UCSD-AML1 (cell line): ENCODE data around the gene CDT1.
"Not testable (repeated sequence)": the region's sequence is repeated elsewhere in the genome, so short reads cannot be mapped to it uniquely, and the experiment has no call there.

Source experiments
- DNase-seq: peaks from one replicate; lab custom pipeline; 2025; ENCODE audit not compliant: unreplicated experiment; lab: John Stamatoyannopoulos, UW

The CDT1 gene

DNA sequence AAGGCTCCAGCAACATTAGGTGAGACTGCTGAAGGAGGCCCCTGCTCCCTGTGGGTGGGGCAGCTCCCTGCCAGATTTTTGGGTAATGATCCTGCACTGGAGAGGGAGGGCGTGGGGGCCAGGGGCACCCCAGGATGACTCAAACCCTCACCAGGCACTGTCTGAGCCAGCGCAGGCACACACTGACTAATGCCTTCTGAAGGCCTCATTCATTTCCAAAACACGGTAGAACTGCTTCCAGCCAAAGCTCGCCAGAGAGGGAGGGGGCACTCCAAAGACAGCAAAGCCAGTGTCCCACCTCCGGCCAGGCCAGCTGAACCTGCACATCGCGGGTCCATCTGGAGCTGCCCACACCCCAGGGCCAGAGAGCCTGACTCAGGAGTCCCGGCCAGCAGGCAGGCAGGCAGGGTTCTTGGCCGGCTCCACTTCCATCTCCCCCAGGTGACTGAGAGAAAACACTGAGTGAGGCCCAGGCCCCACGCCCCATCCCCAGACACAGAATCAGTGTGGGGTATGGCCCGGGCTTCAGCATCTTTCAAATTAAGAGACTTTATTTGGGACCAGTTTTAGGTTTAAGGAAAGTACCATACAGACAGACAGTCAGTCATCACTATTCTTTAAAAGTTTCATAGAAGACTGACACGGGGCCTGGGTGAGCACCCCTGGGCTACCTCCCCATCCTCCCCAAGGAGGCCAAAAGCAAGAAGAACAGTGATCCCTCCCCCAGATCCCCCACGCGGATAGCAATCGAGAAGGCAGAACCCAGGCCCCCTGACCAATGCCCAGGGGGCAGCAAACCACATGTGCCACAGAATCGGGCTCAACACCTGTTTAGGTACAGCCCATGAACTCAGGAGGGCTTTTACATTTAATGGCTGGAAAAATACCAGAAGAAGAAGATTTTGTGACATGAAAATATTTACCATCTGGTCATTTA, 20.9 kb upstream of the CDT1 start:
- no peak for DNase-seq

- peak; percentile 45 for DNase-seq
Observed at GRCh38 chr16:88783391-88784073, 20.1 kb upstream of the CDT1 start.

DNA sequence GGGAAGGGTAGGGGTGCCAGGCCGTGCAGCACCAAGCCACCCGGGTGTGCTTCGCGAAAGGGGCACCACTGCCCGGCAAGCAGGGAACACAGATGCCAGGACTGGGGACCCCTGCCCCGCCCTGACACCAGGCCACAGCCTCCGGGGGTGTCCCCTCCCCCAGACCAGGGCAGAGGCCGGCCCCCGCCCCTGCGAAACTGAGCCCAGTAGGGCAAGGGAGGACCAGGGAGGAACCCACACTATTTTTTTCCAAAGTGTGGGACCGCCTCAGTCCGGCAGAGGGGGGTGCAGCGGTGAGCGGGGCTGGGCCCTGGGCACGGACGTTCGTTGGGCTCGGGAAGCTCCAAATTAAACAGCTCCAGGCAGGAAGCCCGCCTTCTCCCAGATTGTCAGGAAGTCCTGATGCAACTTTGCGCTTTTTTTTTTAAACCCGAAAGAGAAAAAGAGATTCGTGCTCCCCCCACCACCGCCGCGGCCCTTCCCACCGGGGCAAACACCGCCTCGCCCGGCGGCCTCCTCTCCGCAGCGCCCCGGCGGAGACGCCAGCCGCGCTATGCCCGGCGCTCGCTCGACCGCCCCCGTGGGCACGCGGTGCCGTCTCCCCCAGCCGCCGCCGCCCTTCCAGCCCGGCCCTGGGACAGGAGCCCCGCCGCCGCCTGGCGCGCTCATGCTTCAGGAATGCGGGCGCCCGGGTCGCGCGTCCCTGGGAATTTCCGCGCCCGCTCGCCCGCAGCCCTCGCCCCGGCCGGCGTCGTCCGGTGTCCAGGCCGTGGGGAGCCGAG, 19.3 kb upstream of the CDT1 start:
- peak; percentile 74 for DNase-seq

DNA sequence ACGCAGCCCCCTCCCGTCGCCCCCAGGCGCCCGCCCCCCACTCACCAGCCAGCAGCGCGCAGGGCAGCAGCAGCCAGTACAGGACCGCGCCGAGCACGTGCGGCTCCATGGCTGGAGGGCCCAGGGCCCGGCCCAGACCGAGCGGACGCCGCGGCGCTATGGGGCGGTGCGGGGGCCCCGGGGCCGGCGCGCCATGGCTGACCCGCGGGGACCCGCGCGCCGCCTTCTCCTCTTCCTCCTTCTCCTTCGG, 18.8 kb upstream of the CDT1 start:
- no peak for DNase-seq

- DNase-seq = peak; percentile 84
Observed at GRCh38 chr16:88785106-88785924, 18.3 kb upstream of the CDT1 start, which contains the start of gene PIEZO1. Gene PIEZO1, minus strand, starts transcription at chr16:88785220. Its CDS starts 256 bp downstream, at chr16:88784964.

- DNase-seq = no peak
Observed at GRCh38 chr16:88787579-88788314, 15.8 kb upstream of the CDT1 start.

GRCh38 chr16:88788749-88789148, 14.8 kb upstream of the CDT1 start:
- not testable (repeated sequence) for DNase-seq

- peak; percentile 42 for DNase-seq
Observed at GRCh38 chr16:88789594-88789993, 14.0 kb upstream of the CDT1 start.

DNA sequence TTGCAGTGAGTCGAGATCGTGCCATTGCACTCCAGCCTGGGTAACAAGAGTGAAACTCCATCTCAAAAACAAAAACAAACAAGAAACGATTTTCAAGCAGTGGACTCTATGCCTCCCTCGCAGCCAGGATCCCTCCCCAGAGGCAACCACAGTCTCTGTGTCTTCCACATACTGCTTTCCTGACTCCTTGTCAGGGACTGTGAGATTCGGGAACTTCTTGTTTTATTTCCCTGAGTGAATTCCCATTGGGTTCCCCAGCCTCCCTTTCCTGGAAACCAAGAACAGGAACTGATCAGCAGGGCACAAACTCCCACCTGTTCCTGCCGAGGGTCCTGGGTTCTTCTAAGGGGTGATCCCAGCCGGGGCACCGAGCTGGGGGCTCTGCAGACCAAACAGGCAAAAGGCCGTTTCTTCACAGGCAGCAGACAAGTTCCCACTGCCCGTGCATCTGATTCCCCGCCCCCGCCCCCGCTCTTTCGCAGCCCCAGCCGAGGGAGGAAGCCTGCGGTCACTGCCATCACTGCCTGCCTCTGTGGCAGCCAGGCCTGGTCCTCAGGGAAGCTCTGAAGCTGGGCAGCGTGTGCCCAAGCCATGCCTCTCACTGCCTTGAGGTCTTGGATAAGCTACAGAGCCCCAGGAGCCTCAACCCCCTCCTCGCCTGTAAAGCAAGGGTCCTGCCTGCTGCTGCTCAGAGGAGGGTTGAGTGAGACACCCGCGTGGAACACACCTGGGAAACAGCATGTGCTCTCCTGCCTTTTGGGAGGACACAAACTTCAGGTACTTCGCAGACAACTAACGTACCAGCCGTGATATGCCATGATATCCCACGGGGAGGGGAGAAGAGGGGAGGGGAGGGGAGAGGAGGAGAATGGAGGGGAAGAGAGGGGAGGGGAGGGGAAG, 13.0 kb upstream of the CDT1 start:
- peak; percentile 88 for DNase-seq

GRCh38 chr16:88792078-88792550, 11.5 kb upstream of the CDT1 start:
- DNase-seq = no peak

- no peak for DNase-seq
Observed at GRCh38 chr16:88792668-88793250, 10.8 kb upstream of the CDT1 start.

DNA sequence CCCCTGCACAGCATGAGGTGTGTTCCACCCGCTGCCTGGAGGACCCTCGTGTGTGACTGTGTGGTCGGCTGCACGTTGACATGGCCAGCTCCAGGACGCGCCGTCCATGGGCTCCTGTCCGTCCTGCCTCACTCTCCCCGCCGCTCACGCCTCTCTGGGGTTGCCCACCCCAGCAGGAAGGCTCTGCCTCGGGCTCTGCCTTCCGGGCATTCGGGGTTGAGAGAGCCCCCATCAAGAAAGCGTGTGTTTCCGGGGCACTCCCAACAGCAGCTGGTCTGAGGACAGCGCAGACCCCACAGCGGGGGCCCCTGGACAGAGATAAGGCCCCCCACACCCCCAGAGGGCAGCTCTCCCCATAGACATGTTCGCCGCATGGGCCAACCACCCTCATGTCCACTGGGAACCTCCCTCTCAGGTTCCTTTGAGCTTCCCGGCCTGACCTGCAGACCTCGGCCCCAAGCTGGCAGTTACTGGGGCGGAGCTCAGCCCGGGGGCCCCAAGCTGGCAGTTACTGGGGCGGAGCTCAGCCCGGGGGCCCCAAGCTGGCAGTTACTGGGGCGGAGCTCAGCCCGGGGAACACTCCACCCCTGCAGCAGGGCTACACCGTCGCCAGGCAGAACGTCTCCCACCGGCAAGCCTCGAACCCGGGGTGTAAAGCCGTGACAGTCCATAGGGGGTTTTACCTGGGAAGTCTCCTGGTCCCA, 10.2 kb upstream of the CDT1 start:
- DNase-seq = no peak

GRCh38 chr16:88796278-88796677, 7.3 kb upstream of the CDT1 start:
- DNase-seq = no peak

GRCh38 chr16:88798073-88798472, 5.5 kb upstream of the CDT1 start:
- no peak for DNase-seq

DNA sequence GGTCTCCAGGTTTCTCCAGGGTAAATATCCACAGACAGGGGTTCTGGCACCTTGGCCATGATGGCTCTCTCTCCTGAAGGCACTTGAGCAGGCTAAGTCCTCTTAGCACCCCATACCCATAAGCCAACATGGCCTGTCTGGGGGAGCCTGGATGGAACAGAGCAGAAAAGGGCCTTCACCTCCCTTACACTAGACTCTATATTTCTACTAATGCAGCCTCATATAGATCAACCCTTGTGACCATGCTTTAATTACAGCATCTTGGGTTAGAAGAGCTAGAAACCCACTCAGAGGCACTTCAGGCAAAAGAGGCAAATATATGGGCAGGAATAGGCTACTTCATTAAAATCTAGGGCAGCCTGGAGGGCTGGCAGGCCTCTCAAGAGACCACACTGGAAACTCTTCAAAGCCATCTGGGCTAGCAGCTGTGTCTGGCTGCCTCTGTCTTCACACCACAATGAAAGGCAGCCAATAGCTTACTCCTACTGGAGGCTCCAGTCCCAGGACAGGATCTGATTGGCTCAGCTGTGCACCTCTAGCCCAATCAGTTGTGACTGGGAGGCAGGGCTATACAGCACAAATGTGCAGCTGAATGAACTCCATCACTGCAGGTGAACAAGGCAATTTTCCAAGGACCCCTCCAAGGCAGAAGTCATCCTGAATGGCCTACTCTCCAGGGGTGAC, 4.7 kb upstream of the CDT1 start:
- no peak for DNase-seq

- DNase-seq = peak; percentile 85
Observed at GRCh38 chr16:88799569-88800276, 3.9 kb upstream of the CDT1 start.

- no peak for DNase-seq
Observed at GRCh38 chr16:88800277-88800592, 3.4 kb upstream of the CDT1 start.
